GM12891 (cell line): ENCODE measurements around the gene ISOC2.
"Not testable (repeated sequence)": the region's sequence is repeated elsewhere in the genome, so short reads cannot be mapped to it uniquely, and the experiment has no call there.

ENCODE experiments used
- DNase-seq: peaks from one replicate; pipeline ENCODE4 v3.0.0; 2011; ENCODE audit warnings: low spot score; ENCODE audit not compliant: insufficient read length
- FAIRE-seq: peaks from 2 replicates; lab custom pipeline; 2011; peaks lifted over from hg19 to GRCh38; lab: Jason Lieb, UNC
- PAX5 ChIP-seq: IDR thresholded peaks from 2 replicates; pipeline ENCODE4 v1.6.1; 2011; ENCODE audit warnings: low read length, moderate library complexity, mild to moderate bottlenecking; ENCODE audit not compliant: insufficient read depth, severe bottlenecking
- POLR2A ChIP-seq: IDR thresholded peaks from 2 replicates; pipeline ENCODE4 v1.6.1; 2011; ENCODE audit warnings: low read depth, low read length, control low read depth
- POLR2AphosphoS5 ChIP-seq: IDR thresholded peaks from 2 replicates; pipeline ENCODE4 v1.6.1; 2011; ENCODE audit warnings: low read depth, low read length, control low read depth
- POU2F2 ChIP-seq: IDR thresholded peaks from 2 replicates; pipeline ENCODE4 v1.6.1; 2011; ENCODE audit warnings: low read depth, mild to moderate bottlenecking, control low read depth, low read length, moderate library complexity
- SPI1 ChIP-seq: IDR thresholded peaks from 2 replicates; pipeline ENCODE4 v1.6.1; 2011; ENCODE audit warnings: low read depth, low read length, control low read depth
- TAF1 ChIP-seq: IDR thresholded peaks from 2 replicates; pipeline ENCODE4 v1.6.1; 2011; ENCODE audit warnings: low read depth, low read length, control low read depth

The ISOC2 gene

GRCh38 chr19:55408533-55408872, 52.9 kb downstream of the ISOC2 start:
- FAIRE-seq (no peak), DNase-seq (no peak)
- TF ChIP-seq PAX5 (no peak), TAF1 (no peak), POLR2A (no peak), POU2F2 (no peak), POLR2AphosphoS5 (no peak), SPI1 (no peak)

- DNase-seq (peak; percentile 96), FAIRE-seq (peak; percentile 96)
- TF ChIP-seq SPI1 (peak; percentile 75), PAX5 (peak; percentile 70), POLR2AphosphoS5 (peak; percentile 66), POLR2A (peak; percentile 73; the same call in 1 of the 2 replicates), TAF1 (peak; percentile 80; the same call in 1 of the 2 replicates), POU2F2 (peak; percentile 98)
Observed at GRCh38 chr19:55407800-55408532, 53.5 kb downstream of the ISOC2 start.

GRCh38 chr19:55407550-55407799, 54.0 kb downstream of the ISOC2 start, which contains the start of gene UBE2S:
TSS of gene UBE2S (minus strand) at chr19:55407788. CDS start at chr19:55407589, 199 bp downstream.
- FAIRE-seq, DNase-seq: not testable (repeated sequence)
- TF ChIP-seq POU2F2 (peak; percentile 55; the same call in 1 of the 2 replicates), POLR2AphosphoS5 (peak; percentile 95), POLR2A (peak; percentile 97)

- TF ChIP-seq POLR2A (no peak), POU2F2 (no peak), PAX5 (no peak), TAF1 (no peak), SPI1 (no peak), POLR2AphosphoS5 (no peak)
- FAIRE-seq, result no peak
- DNase-seq, result no peak
Observed at GRCh38 chr19:55406826-55407549, 54.5 kb downstream of the ISOC2 start.

- FAIRE-seq, result no peak
- DNase-seq, result no peak
- TF ChIP-seq PAX5 (no peak), POU2F2 (no peak), TAF1 (no peak), SPI1 (no peak), POLR2A (no peak)
Observed at GRCh38 chr19:55406091-55406825, 55.2 kb downstream of the ISOC2 start.

- FAIRE-seq (no peak), DNase-seq (no peak)
- no peak for TF ChIP-seq PAX5
- no peak for TF ChIP-seq POU2F2
- TF ChIP-seq POLR2AphosphoS5, result no peak
- no peak for TF ChIP-seq POLR2A
- no peak for TF ChIP-seq SPI1
- no peak for TF ChIP-seq TAF1
Observed at GRCh38 chr19:55405638-55406037, 55.8 kb downstream of the ISOC2 start.
